Skeletal muscle satellite cell (primary cell): ENCODE results near the gene PFKL.
A peak's percentile ranks its signal among the peaks of the same experiment; 100 is the strongest.

Source experiments
- H3K27me3 ChIP-seq: 2 replicates; pipeline ENCODE4 v1.7.0; 2013; ENCODE audit warnings: low read length; ENCODE audit not compliant: control insufficient read depth, insufficient read depth
- H3K36me3 ChIP-seq: 2 replicates; pipeline ENCODE4 v1.7.0; 2013; ENCODE audit warnings: mild to moderate bottlenecking, control low read depth, low read length; ENCODE audit not compliant: insufficient read depth
- H3K4me1 ChIP-seq: 2 replicates; pipeline ENCODE4 v1.7.0; 2013; ENCODE audit warnings: low read length; ENCODE audit not compliant: control insufficient read depth, insufficient read depth
- H3K4me2 ChIP-seq: 2 replicates; pipeline ENCODE4 v1.7.0; 2013; ENCODE audit warnings: mild to moderate bottlenecking, low read length
- H3K4me3 ChIP-seq: 2 replicates; pipeline ENCODE4 v1.7.0; 2013; ENCODE audit warnings: low read length
- H3K9ac ChIP-seq: 2 replicates; pipeline ENCODE4 v1.7.0; 2013; ENCODE audit warnings: mild to moderate bottlenecking, low read depth, low read length, moderate library complexity
- H3K9me3 ChIP-seq: replicated peaks from 2 replicates; pipeline ENCODE4 v1.7.0; 2013; ENCODE audit warnings: mild to moderate bottlenecking, control low read depth, low read length

Gene PFKL

DNA sequence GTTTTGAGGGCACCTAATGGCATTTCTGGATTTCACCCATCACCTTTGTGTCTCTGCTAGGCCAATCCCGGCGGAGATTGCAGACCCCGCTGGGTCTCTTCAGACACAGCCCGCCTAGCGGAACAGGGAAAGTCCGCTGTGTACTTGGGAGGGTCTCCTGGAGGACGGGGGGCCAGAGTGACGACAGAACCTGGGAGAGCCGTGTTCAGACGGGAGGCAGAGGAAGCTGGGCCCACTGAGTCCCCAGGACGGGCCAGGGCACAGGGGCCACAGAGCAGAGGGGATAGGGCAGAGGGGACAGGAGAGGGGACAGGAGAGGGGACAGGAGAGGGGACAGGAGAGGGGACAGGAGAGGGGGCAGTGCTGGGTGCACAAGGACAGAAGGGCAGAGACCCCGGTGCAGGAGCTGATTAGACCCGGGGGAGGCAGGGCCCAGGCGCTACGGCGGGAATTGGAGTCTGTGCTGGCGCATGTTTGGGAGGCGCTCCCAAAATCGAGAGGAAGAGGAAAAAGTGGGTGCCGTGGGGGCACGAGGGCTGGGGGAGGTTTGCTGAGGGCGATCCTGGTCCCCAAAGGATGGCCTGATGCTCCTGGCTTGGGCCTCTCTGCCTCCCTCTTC lies 66.2 kb downstream of the PFKL start:
- no peaks in the 10 kb centered on the region for H3K36me3 ChIP-seq
- peaks cover 4% of the 10 kb centered on the region for H3K27me3 ChIP-seq

GRCh38 chr21:44366586-44367211 lies 66.8 kb downstream of the PFKL start:
- Histone ChIP-seq H3K4me1 (no peaks in the 10 kb centered on the region), H3K9me3 (no peaks in the 10 kb centered on the region), H3K4me3 (no peak overlapping the region), H3K27me3 (peaks cover 4% of the 10 kb centered on the region), H3K4me2 (no peak overlapping the region), H3K36me3 (no peaks in the 10 kb centered on the region), H3K9ac (no peak overlapping the region)

More for the DNA sequence above, 66.2 kb downstream of the PFKL start:
- H3K4me3 ChIP-seq: no peak overlapping the region
- no peak overlapping the region for H3K4me2 ChIP-seq
- H3K9ac ChIP-seq: no peak overlapping the region
- no peaks in the 10 kb centered on the region for H3K9me3 ChIP-seq
- H3K4me1 ChIP-seq: no peaks in the 10 kb centered on the region

DNA sequence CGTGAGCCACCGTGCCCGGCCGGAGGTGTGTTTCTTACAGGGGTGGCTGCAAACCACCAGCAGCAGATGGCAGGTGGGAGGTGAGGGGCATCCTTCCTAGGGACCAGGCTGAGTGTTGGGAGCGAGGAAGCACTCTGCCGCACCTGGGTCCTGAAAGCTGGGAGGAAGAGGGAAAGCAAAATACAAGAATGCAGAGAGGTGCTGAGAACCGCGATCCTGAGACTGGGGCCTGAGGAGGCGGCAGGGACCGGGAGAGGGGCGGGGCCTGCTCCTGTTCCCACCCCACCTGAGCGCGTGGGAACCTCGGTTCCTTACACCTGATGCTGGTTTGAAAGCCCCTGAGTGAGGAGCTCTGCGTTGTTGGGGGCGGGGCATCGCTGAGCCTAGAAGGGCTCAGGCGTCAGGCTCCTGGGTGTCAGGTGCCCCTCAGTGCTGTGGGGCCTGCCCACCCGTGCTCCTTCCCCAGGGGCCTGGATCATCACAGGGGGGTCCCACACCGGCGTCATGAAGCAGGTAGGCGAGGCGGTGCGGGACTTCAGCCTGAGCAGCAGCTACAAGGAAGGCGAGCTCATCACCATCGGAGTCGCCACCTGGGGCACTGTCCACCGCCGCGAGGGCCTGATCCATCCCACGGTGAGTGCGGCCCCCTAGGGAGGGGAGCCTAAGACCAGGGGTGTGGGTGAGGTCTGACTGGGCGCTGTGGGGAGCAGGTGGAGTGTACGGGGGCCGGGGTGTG lies 69.0 kb downstream of the PFKL start:
- Histone ChIP-seq H3K4me3 (no peak overlapping the region), H3K36me3 (no peaks in the 10 kb centered on the region), H3K9ac (no peak overlapping the region), H3K4me2 (no peak overlapping the region), H3K27me3 (peaks cover 10% of the 10 kb centered on the region), H3K4me1 (no peaks in the 10 kb centered on the region), H3K9me3 (no peaks in the 10 kb centered on the region)

DNA sequence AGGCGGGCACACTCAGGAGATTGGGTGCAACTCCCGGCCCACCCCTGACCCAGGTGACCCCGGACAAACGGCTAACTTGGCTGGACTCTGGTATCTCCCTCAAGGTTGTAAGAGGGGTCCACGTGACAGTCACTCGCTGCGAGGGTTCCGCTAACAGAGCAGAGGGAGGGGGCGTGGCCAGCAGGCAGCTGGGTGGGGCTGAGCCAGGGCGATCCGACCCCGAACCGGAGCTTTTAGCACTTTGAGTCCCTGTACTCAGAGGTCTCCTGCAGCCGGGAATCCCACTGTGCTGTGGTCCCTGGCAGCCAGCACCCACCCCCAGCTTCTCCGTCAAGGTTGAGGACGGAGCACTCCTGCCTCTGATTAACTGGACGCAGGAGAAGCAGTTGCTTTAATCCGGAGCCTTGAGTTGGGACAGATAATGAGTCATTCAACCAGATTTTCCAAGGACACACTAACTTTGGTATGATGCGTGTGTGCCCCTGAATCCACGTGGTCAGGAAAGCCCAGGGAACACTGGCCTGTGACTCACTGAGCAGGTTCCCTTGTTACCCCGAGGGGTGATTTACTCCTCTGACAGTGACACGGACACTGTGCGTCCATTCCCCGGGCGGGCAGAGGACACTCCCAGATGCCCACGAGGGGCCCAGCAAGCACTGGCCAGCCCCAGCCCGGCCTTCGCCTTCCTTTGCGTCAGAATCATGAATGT lies 70.3 kb downstream of the PFKL start:
- H3K27me3 ChIP-seq: peaks cover 10% of the 10 kb centered on the region
- no peaks in the 10 kb centered on the region for H3K4me1 ChIP-seq
- H3K4me3 ChIP-seq: no peak overlapping the region
- H3K9ac ChIP-seq: no peak overlapping the region
- H3K36me3 ChIP-seq: no peaks in the 10 kb centered on the region
- no peaks in the 10 kb centered on the region for H3K9me3 ChIP-seq
- peak overlapping the region; percentile 59 for H3K4me2 ChIP-seq

DNA sequence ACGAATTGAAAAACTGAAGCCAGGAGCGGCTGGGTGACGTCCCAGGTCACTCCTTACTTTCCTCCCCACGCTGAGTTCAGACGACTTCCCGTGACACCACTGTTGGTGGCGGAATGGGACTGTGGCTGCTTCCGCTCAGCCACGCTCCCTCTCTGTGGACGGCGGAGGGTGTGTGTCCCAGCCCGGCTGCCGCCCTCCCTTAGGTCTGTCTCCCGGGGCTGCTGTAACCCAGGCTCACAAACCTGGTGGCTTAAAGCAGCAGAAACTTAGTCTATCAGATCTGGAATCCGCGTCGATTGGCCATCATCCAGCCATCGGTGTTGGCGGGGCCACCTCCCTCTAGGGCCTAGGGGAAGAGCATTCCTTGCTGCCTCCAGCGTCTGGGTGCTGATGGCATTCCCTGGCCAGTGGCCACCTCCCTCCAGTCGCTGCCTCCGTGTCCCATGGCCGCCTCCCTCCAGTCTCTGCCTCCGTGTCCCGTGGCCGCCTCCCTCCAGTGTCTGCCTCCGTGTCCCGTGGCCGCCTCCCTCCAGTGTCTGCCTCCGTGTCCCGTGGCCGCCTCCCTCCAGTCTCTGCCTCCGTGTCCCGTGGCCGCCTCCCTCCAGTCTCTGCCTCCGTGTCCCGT lies 71.0 kb downstream of the PFKL start:
- Histone ChIP-seq H3K27me3 (peaks cover 10% of the 10 kb centered on the region), H3K4me1 (no peaks in the 10 kb centered on the region), H3K36me3 (no peaks in the 10 kb centered on the region), H3K4me3 (no peak overlapping the region), H3K9me3 (no peaks in the 10 kb centered on the region), H3K4me2 (peak overlapping the region; percentile 59), H3K9ac (no peak overlapping the region)

- H3K4me1 ChIP-seq: no peaks in the 10 kb centered on the region
- H3K9me3 ChIP-seq: no peaks in the 10 kb centered on the region
- no peak overlapping the region for H3K9ac ChIP-seq
- peaks cover 10% of the 10 kb centered on the region for H3K27me3 ChIP-seq
- H3K4me3 ChIP-seq: no peak overlapping the region
- no peak overlapping the region for H3K4me2 ChIP-seq
- H3K36me3 ChIP-seq: no peaks in the 10 kb centered on the region
Observed at GRCh38 chr21:44371596-44371995, 71.7 kb downstream of the PFKL start.

DNA sequence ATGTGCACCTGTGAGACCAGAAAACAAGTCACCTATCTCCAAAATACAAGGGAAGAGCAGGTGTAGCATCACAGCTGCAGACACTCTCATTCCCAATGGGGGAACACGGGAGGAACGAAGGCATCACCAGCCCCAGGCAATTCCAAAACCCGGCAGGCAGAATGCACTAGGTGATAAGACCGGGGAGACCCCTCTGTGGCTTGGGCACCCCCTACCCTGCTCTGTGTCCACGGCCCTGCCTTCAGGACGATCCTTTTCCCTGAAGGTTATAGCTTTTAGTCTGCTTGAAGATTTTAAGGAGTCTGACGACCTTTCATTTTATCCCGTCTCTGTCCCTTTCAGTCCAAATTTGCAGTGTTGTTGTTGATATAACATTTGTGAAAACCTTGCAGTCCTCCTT lies 72.8 kb downstream of the PFKL start:
- Histone ChIP-seq H3K9me3 (no peaks in the 10 kb centered on the region), H3K4me1 (no peaks in the 10 kb centered on the region), H3K4me2 (no peak overlapping the region), H3K27me3 (peaks cover 10% of the 10 kb centered on the region), H3K4me3 (no peak overlapping the region), H3K36me3 (no peaks in the 10 kb centered on the region), H3K9ac (no peak overlapping the region)

- H3K27me3 ChIP-seq: peaks cover 16% of the 10 kb centered on the region
- H3K4me3 ChIP-seq: no peak overlapping the region
- H3K9me3 ChIP-seq: no peaks in the 10 kb centered on the region
- no peaks in the 10 kb centered on the region for H3K4me1 ChIP-seq
- no peak overlapping the region for H3K9ac ChIP-seq
- no peaks in the 10 kb centered on the region for H3K36me3 ChIP-seq
- H3K4me2 ChIP-seq: no peak overlapping the region
Observed at GRCh38 chr21:44374601-44375280, 74.9 kb downstream of the PFKL start.

- Histone ChIP-seq H3K27me3 (peaks cover 21% of the 10 kb centered on the region), H3K4me3 (no peak overlapping the region), H3K4me2 (no peak overlapping the region), H3K4me1 (no peaks in the 10 kb centered on the region), H3K36me3 (no peaks in the 10 kb centered on the region), H3K9ac (no peak overlapping the region), H3K9me3 (no peaks in the 10 kb centered on the region)
Observed at GRCh38 chr21:44375281-44375651, 75.4 kb downstream of the PFKL start.

GRCh38 chr21:44375761-44376241 lies 75.9 kb downstream of the PFKL start:
- no peaks in the 10 kb centered on the region for H3K9me3 ChIP-seq
- H3K27me3 ChIP-seq: peaks cover 22% of the 10 kb centered on the region
- no peak overlapping the region for H3K4me2 ChIP-seq
- no peaks in the 10 kb centered on the region for H3K4me1 ChIP-seq
- no peak overlapping the region for H3K9ac ChIP-seq
- no peak overlapping the region for H3K4me3 ChIP-seq
- H3K36me3 ChIP-seq: no peaks in the 10 kb centered on the region
